GM06990 (cell line): Measurements from ENCODE around the gene LRRC8C.

Experiments
- DNase-seq: peaks from one replicate; pipeline ENCODE4 v3.0.0-alpha.2; 2011; ENCODE audit not compliant: insufficient read length; ENCODE audit errors: extremely low read depth
- H3K27me3 ChIP-seq: replicated peaks from 2 replicates; pipeline ENCODE4 v1.6.0; 2011; ENCODE audit warnings: low read length; ENCODE audit not compliant: control insufficient read depth, insufficient read depth
- H3K36me3 ChIP-seq: 2 replicates; pipeline ENCODE4 v1.5.1; 2011; ENCODE audit warnings: low read length; ENCODE audit not compliant: control insufficient read depth, insufficient read depth
- H3K4me3 ChIP-seq: replicated peaks from 2 replicates; pipeline ENCODE4 v1.5.1; 2011; ENCODE audit warnings: low read depth, mild to moderate bottlenecking, control low read depth, low read length
- TF ChIP-seq, protein P1 (sequence below): IDR thresholded peaks from 2 replicates; pipeline ENCODE4 v1.5.1; 2011; ENCODE audit warnings: low read length, control low read depth, mild to moderate bottlenecking, inconsistent platforms; ENCODE audit not compliant: insufficient read depth, poor library complexity, severe bottlenecking

The LRRC8C gene

DNA sequence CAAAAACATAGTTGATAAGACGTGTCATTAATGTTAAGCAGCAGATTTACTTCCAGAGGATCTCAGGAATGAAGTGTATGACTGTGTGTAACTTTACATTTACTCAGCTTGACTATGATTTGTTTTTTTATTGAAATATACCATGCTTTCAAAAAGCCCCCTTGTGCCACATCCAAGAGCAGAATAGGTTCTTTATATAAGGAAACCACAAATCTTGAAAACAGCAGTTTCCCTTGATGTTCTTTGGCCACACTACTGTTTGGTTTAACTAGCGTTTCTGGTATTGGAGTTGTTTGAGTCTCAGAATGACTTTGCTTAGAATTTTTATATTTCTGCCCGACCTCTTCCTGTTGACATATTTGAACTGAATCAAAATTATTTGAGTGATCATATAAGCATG is 25.0 kb downstream of the LRRC8C start:
- H3K36me3 ChIP-seq = no peaks in the 10 kb centered on the region
- TF ChIP-seq, protein P1, sequence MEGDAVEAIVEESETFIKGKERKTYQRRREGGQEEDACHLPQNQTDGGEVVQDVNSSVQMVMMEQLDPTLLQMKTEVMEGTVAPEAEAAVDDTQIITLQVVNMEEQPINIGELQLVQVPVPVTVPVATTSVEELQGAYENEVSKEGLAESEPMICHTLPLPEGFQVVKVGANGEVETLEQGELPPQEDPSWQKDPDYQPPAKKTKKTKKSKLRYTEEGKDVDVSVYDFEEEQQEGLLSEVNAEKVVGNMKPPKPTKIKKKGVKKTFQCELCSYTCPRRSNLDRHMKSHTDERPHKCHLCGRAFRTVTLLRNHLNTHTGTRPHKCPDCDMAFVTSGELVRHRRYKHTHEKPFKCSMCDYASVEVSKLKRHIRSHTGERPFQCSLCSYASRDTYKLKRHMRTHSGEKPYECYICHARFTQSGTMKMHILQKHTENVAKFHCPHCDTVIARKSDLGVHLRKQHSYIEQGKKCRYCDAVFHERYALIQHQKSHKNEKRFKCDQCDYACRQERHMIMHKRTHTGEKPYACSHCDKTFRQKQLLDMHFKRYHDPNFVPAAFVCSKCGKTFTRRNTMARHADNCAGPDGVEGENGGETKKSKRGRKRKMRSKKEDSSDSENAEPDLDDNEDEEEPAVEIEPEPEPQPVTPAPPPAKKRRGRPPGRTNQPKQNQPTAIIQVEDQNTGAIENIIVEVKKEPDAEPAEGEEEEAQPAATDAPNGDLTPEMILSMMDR = no peak
- H3K27me3 ChIP-seq = no peaks in the 10 kb centered on the region
- H3K4me3 ChIP-seq = no peak overlapping the region
- DNase-seq = peak; percentile 56

DNA sequence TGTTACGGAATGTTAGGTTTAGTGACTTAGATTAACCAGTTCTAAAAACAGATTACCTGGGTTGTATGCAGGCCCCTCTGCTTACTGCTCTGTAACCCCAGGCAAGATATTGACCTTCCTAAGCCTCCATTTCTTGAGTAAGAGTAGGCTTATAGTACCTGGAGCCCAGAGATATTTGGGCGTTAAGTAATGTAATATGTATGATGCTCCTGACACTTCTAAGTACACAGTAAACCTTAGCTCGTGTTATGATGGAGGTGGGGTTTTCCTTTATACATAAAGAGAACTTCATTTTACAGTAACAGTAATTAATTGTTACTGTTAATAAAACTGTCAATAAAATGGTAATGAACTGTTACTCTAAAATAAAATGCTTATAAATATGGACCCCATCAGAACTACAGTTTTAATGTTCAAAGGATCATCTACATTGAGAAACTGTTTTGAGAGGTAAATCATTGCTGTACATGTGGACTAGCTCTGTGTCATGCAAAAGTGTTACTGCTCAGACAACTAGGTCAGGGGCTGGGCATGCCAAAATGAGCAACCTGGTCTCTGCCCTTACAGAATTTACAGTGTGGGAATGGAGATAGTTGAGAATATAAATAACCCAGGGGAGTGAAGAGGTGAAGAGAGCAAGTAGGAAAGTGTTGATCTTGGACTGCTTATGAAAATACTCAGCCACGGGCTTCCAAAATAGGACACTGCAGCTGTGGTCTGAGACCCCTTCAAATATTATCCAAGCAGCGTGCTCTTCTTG is 26.6 kb downstream of the LRRC8C start:
- TF ChIP-seq, protein P1 = no peak
- no peak for DNase-seq
- H3K4me3 ChIP-seq = no peak overlapping the region
- no peaks in the 10 kb centered on the region for H3K27me3 ChIP-seq
- H3K36me3 ChIP-seq = no peaks in the 10 kb centered on the region

DNA sequence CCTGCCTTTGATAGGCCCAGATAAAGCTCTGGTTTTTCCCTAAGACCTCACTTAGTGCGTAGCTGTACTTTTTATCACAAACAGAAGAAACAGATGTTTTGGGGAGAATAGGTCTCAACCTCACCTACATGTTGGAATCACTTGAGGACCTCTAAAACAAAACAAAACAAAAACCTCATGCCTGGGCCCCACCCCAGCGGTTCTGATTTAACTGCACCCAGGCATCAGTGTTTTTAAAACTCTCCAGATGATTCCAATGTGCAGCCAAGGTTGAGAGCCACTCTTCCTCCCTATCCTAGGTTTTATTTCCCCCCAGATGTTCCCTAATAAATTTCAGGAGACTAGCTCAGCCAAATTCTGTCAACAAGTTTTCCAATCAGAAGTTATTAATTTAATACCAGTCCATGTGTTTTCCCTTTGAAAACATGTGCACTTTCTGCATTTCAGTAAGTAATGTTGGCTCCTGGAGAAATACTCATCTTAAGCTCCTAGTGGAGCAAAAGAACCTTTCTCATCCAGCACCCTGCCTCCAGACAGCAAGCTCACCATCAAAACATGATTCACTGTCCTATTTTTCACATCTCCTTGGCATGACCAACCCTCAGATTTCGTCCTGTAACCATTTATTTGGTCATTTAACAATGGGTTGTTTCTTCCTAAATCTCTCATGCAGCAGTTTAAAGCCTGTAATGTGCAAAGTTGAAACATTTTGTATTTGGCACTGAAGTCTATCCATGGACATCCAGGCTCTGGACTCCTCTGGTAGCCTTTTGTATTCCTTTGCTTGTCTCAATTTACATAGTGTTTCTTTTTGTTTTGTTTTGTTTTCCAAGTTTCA is 27.5 kb downstream of the LRRC8C start:
- Histone ChIP-seq H3K4me3 (no peak overlapping the region), H3K27me3 (no peaks in the 10 kb centered on the region), H3K36me3 (no peaks in the 10 kb centered on the region)
- no peak for DNase-seq
- TF ChIP-seq, protein P1 = no peak

DNA sequence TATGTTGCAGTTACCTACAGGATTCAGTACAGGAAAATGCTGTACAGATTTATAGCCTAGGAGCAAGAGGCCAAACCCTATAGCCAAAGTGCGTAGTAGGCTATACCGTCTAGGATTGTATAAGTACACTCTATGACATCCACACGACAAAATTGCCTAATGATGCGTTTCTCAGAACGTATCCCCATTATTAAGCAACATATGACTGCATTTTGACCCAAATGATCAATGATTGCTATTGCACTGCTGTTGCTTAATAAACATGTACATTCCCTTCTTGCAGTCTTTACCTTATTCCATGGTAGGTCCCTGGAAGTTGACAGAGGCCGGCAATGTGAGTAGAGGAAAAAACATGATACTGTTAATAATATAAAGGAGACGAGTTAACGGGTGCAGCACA is 33.0 kb downstream of the LRRC8C start:
- Histone ChIP-seq H3K4me3 (no peak overlapping the region), H3K27me3 (no peaks in the 10 kb centered on the region), H3K36me3 (no peaks in the 10 kb centered on the region)
- DNase-seq = no peak
- TF ChIP-seq, protein P1 = no peak

DNA sequence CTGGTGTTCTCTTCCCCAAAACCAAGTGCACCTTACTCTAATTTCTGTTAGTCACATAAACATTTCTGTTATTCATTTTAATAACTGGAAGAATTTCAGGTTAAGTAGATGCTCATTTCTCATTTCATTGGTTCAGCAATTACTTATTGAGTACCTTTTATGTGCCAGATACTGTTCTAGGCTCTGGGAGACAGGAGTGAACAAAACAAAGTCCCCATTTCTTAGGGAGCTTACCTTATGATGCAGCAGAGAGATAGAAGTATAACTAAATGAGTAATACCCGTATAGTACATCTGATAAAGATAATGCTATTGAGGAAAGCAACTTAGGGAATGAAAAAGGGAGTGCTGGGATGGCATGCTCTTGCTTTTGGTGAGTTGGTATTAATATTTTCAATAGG is 33.7 kb downstream of the LRRC8C start:
- no peak for DNase-seq
- Histone ChIP-seq H3K36me3 (no peaks in the 10 kb centered on the region), H3K4me3 (no peak overlapping the region), H3K27me3 (no peaks in the 10 kb centered on the region)
- TF ChIP-seq, protein P1 = no peak
